Left cardiac atrium (tissue), 4 donors: ENCODE data around the gene MLST8. TPM values are rescaled to one million over a fixed set of nuclear protein-coding genes. Genes with fewer than 3 reads are reported as not detected.

Source experiments
- ATAC-seq, 2 donors: fragments of 200-7000 bp; cut with Tn5 transposase; one replicate each; pipeline ENCODE4 v1.9.1; 2020; ENCODE audit warnings: mild to moderate bottlenecking in 2 of 2, moderate library complexity in 2 of 2
- DNase-seq: peaks from one replicate; pipeline ENCODE4 v3.0.0-alpha.2; 2020
- intact Hi-C, 2 donors: fragments of 100-400 bp; cut with DNase I; formaldehyde crosslinking; loops; one replicate each; pipeline versions ENCODE4 v1.14.1 to v1.15.1; 2022 to 2023
- long read RNA-seq: library from polyadenylated mRNA; unstranded; transcript quantifications from one replicate; pipeline ENCODE4 v2.0.0, GENCODE V29; 2021
- total RNA-seq, 2 donors: library from RNA; stranded (reverse); fragmentation: NEBNext Ultra II Directional; extraction: Animal tissue kit (Norgen Biotek cat#: 25700); gene quantifications; one replicate each; pipeline ENCODE4 v1.2.1, GENCODE V29; 2021
- donor health status: DM: no; HTN: yes; CAD: no.
- donor health status: DM: no; HTN: yes; CAD: no; lungs with severe emphysema.
- donor health status: DM: yes; HTN: yes; CAD: no.
- donor health status: Dilated cardiomyopathy.

Gene MLST8, protein sequence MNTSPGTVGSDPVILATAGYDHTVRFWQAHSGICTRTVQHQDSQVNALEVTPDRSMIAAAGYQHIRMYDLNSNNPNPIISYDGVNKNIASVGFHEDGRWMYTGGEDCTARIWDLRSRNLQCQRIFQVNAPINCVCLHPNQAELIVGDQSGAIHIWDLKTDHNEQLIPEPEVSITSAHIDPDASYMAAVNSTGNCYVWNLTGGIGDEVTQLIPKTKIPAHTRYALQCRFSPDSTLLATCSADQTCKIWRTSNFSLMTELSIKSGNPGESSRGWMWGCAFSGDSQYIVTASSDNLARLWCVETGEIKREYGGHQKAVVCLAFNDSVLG
- total RNA-seq = 10 to 100 TPM; 24.9 to 26.9 TPM
- long read RNA-seq, transcript MLST8-215 (9 exons, 1,861 nt) = minor isoform, 6 of 53 reads
- long read RNA-seq, transcript MLST8-203 (9 exons, 1,691 nt) = minor isoform, 6 of 53 reads
- long read RNA-seq, transcript MLST8-232 (9 exons, 1,870 nt) = major isoform, 19 of 53 reads
- long read RNA-seq, partial matches to known transcripts = 6 of 53 reads
- long read RNA-seq, other reads (novel, unspliced or antisense) = 11 of 53 reads

DNA sequence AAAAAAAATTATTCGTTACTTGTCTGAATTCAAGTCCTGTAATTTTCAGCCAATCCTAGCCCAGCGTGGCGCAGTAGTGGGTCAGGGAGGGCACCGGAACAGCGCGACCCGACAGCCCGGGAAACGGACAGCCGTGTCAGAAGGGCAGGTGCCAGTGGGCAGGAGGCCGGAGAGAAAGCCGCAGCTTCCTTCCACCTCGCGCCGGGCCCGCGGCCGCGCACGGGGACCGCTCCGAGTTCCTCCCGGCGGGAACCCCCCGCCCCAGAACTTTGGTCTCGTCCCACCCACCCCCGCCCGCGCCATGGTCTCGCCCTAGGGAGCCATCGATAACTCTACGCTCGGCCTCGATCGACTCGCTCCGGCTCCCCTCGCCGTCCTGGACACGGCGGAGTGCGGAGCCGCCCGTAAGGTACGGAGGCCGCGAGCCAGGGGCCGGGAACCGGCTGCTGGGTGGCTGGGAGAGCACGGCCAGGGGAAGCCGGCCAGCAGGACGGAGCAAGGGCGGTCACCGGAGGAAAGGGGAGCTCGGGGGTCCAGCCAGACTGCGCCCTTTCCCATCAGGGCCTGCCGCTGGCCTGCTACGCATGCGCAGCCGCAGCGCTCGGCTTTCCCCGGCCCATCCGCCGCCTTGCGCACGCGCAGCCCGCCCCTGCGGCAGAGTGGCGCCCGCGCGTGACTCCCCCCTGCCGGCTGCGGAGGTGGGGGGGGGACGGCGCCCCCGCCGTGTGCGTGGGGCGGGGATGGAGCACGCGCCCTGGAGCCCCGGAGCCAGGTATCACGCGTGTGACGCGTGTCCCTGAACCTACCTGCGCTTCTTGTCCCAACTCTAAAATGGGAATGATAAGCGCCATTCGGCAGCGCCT, at the start of gene MLST8:
Gene MLST8 (plus strand): TSS at position 351 of the 863 bp plus-strand sequence. CDS start 632 bp downstream, outside the sequence.
- DNase-seq = peak; percentile 90
- peak; percentile 86 for ATAC-seq
- intact Hi-C loops = no loop called here

DNA sequence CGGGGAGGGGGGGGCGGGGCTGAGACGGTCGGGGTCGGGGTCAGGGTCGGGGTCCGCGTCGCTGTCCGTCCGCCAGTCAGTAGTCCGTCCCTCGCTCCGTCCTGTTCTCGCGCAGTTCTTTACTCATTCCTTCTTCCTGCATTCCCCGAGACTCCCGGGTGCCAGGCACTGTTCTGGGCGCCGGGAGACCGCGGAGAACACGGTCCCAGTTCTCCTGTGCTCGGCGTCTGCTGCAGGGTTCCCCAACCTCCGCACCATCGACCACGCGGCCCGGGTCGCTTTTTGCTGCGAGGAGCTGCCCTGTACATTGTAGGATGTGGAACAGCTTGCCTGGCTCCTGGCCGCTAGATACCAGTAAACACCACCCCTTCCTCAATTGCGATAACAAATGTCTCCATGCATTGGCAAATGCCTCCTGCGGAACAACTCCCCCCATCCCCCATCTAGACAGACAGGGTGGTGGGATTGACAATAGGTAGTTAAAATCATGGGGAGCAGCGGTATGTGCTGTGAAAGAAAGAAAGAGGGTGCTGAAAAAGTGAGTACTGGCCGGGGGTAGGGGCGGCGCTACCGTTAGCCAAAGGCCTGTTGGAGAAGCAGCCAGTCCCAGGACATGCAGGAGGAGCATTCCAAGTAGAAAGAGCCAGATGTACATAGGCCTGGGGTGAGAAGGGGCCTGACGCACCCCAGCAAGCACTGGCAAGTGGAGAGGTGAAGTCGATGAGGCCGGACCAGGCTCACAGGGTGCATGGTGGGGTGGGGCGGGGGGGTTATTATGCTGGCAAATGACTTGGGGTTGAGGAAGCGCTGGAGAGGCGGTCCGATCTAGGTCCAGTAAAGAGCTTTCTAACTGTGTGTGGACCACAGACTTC, 49.0 kb upstream of the MLST8 start:
- intact Hi-C loops = loop anchor here in 1 of 2 donors (5.0 kb wide), 1 partner anchor 56 kb away; the partner anchor contains the start of genes BRICD5 and PGP
- ATAC-seq = no peak
- DNase-seq = no peak

DNA sequence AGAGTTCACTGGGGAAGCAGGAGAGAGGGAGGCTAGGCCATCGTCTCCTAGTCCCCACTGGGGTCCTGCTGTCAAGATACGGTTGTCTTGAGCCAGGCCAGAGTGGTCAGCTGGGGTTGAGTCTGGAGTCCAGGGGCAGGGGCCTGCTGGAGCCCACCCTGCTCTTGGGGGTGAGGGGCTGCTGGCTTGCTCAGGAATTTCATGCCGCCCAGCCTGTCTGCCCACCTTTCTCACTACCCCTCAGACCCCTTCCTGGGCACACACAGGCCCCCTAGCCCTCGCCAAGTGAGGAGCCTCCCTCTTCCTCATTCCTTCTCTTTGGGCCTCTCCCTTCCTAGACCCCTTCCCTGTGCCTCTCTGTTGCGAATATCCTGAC, 48.4 kb upstream of the MLST8 start:
- intact Hi-C loops = loop anchor here in 1 of 2 donors (5.0 kb wide), 1 partner anchor 55 kb away; the partner anchor contains the start of genes BRICD5 and PGP
- DNase-seq (no peak), ATAC-seq (no peak)

DNA sequence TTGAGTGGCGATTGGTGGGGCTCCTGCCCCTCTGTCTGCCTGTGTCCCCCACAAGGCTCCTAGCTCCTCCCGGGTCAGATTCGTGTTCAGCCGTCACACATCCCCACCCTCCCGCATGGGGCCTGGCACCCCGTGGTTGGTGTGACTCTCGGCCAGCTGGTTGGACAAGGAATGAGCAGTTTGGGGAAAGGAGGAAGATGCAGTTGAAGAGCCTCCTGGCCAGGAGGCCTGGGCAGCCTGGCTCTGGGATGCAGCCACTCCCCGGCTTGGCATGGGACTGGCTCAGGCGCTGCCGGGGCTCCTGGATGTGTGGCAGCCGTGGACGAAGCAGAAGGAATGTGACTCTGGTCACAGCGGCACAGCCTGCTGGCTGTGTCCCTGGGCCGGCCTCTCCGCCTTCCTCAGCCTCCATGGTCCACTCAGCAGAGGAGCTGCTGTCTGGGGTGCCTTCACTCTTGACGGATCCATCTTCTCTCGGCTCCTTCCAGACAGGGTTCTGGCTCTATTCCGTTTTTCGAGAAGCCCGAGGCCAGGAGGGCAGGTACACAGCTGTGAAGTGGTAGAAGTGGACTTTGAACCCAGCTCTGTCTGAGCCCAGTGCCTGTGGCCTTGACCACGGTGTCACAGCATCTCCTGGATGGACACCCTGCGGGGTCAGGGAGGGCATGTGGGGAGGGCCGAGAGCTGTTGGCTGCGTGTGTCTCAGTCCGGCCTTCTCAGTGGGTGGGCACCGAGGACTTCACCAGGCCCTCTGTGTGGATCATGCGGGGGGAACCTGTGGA, 47.6 kb upstream of the MLST8 start:
- DNase-seq = no peak

DNA sequence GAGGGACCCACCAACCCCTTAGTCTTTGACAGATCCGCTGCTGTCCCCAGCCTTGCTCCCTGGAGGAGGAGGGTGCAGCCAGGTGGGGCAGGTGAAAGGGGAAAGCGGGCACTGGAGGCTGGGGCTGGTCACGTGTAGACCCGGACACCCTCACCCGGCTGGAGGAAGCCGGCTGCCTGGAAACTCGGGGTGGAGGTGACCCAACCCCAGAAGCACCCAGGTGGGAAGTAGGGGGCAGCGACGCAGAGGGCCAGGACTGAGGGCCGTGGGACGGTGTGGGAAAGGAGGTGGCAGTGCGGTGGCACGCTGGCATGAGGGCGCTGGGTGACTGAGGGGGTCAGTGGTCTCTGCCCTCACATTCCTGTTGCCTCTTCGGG, 47.0 kb upstream of the MLST8 start:
- ATAC-seq (no peak), DNase-seq (no peak)
- intact Hi-C loops = loop anchor here in 1 of 2 donors (5.0 kb wide), 1 partner anchor 54 kb away; the partner anchor contains the start of genes BRICD5 and PGP

More for the DNA sequence above, 47.6 kb upstream of the MLST8 start:
- intact Hi-C loops = loop anchor here in 1 of 2 donors (5.0 kb wide), 1 partner anchor 55 kb away; the partner anchor contains the start of genes BRICD5 and PGP
- ATAC-seq = no peak

DNA sequence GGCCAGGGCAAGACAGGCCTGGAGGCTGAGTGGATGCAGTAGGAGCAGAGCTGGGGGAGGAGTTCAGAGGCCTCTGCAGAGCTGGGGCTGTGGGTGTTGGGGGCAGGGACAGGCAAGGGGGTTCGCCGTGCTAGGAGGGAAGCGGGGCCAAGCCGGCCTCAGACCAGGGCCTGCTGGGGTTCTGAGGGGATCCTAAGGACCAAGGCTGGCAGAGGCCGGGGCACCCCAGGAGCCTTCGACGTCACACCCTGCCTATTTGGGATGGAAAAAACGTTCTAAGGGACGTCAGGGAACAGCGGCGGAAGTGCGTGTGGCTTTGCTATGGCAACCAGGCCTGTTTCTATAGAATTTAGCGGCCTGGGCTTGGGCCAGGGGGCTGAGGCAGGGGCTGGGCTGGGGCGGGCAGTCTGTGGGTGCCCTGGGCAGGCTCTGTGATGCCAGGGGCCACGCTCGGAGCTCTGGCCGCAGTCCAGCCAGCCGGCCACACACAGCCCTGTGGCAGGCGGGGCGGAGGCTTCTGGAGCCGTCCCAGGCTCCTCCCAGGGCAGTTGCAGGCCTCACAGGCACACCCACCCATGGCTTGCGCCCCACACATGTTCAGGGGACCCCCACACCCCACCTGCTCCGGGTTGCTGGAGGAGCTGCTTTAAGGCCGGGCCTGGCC, 45.9 kb upstream of the MLST8 start:
- ATAC-seq (peak in 1 of 2 donors; percentile 5), DNase-seq (peak; percentile 75)
- intact Hi-C loops = loop anchor here in 1 of 2 donors (5.0 kb wide), 1 partner anchor 53 kb away; the partner anchor contains the start of genes BRICD5 and PGP

DNA sequence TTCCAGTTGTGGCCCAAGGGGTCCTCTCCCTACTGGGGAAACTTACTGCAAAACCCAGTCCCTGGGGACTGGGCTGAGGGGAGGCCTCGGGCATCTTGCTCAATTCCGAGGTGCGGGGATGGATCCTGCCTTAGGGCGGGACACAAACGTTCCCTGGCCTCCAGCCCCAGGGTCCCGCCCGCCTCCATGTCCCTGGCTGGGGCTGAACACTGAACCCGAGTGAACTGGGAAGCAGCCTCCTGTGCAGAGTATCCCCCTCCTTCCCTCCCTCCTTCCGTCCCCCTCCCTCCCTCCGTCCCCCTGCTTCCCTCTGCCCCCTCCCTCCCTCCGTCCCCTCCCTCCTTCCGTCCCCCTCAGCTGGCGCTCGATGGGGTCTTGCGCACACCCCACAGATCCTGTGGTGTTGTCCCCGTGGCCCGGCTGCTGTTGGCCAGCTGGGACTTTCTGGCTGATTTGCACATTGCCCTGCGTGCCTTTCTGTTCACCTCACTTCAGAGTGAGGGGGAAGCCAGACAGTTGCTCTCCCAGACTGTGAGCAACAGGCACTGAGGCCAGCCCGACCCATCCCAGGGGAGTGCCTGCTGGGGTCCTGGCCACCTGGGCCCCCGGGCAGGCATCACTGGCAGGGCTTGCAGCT, 44.2 kb upstream of the MLST8 start:
- DNase-seq (peak; percentile 70), ATAC-seq (peak; percentile 31 to 48)
- intact Hi-C loops = no loop called here

DNA sequence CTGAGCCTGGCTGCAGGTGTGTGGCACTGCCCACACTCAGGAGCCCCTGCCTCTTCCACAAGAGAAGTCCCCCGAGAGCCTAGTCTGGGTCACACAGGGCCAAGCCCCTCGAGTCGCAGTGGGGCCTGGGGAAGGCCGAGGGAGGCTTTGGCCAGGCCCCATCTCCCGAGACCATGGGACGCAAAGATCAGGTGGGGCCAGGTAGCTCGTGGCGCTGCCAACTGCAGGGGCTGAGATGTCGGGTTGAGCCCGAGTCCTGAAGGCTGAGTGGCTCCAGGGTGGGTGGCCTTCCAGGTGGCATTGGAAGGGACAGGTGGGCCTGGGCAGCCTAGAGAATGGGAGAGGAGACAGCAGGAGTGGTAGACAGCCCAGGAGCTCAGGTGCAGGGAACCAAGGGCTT, 43.3 kb upstream of the MLST8 start:
- no peak for ATAC-seq
- DNase-seq = no peak
- intact Hi-C loops = no loop called here

DNA sequence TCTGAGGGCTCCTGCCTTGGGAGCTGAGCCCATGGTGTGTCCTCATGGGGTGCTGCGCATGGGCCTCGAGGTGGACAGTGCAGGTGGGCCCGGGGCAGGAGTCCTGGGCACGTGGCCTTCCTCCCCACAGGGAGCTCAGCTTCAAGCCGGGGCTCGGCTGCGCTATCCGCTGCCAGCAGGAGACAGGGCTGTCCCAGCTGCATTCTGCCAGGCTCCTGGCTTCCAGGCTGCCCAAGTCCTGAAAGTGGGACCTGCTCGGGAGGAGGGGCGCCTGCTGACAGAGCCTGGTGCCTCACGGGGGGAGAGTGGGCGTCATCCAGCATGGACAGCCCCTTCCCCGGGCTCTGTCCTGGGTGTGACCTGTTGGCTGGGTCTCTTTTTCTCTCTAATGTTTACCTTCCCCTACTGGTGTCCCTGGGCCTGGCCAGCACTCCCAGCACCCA, 42.6 kb upstream of the MLST8 start:
- no peak for DNase-seq
- no peak for ATAC-seq
- intact Hi-C loops = no loop called here

DNA sequence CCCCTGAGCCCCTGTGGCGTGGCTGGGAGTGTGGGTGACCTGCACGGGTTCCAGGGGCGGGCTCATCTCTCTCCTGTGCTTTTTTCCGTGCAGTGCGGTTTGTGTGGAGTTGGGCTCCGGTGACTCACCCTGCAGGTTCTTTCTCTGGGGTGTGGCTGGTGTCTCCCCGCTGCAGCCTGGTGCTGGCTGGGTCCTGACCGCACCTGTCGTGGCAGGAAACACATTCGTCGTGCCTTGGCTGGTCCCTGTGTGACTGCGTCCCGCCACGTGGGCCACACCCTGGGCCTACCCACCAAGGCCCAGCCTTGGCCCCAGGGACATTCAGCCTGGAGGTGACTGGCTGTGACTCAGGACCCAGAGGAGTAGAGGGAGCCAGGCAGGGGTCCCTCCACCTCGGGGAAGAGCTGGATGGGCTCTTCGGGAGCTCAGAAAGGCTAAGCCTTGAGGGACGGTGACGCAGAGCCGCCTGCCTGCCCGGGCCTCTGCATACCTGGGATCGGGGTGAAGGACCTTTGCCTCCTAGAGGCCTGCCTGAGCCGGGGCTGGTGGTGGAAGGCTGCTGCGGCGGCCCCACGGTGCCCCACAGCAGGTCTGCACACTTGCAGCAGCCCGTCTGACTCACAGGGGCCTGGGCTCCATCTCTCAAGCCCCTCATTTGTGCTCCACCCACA, 41.9 kb upstream of the MLST8 start:
- DNase-seq (no peak), ATAC-seq (no peak)
- intact Hi-C loops = no loop called here

DNA sequence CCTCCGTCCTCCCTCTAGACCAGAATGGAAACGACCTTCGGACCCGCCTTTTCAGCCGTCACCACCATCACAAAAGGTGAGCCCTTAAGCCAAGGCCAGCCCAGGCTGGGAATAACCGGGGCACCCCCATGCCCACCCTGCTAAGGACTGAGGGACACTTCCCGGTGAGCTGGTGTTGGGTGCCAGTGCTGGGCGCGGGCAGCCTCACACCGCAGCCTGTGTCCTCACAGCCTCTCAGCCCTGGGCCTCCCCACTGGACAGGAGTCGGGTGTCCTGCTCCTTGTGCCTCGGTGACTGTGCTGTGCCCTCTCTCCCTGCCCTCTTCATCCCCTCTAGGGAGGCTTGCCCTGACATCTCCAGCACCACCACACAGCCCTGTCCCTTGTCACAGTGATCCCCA, 39.4 kb upstream of the MLST8 start:
- intact Hi-C loops = no loop called here
- ATAC-seq (no peak), DNase-seq (no peak)

DNA sequence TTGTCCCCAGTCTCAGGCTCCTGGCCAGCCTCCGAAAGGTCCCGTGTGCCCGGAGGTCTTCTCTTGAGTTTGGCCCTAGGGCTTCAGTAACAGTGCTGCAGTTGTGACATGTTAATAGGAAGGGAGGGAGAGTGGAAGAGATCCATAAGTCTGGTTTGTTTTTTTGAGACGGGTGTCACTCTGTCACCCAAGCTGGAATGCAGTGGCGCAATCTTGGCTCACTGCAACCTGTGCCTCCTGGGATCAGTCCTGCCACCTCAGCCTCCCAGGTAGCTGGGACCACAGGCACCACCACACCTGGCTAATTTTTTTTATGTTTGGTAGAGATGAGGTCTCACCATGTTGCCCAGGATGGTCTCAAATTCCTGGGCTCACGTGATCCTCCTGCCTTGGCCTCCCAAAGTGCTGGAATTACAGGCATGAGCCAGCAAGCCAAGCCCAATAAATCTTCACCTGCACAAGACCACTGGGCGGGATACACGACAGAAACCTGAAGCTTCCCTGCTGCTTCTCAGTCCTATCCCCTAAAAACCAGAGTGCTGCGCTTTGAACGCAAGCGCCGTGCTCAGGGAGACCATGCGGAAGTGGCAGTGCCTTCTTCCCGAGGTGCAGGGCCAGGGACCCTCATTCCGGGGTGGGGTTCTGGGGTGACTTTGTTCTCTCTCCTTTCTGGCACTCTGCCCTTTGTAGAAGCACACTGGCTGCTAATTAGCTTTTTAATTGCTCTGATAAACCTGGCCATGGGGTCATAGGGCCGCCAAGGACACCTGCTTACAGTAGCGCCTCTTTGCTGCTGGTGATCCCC, 38.8 kb upstream of the MLST8 start:
- no peak for ATAC-seq

DNA sequence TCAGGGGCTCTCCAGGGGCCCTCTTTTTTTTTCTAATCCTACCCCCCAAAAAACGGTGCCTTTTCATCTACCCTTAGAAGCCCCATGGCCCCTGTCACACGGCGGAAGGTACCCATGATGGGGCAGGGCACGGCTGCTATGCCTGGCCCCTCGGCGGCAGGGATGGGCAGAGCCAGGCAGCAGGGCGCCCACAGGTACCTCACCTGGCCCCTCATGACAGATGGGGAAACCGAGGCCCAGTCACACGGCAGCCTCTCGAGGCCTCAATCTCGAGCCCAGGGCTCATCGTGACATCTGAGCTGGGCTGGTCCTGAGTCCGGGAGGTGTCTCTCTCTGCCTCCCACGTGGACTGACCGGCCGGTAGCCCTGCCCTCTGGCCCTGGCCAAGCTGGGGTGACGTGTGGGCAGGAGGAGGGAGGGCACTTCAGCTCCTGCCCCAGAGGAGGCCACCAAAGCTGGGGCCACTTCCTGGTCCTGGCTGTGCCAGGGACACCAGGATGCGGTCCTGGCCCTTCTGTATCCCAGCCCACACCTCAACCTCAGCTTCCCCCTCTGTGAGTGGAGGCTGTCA, 38.1 kb upstream of the MLST8 start:
- no peak for ATAC-seq

More for the DNA sequence above, 38.8 kb upstream of the MLST8 start:
- no peak for DNase-seq
- intact Hi-C loops = no loop called here

DNA sequence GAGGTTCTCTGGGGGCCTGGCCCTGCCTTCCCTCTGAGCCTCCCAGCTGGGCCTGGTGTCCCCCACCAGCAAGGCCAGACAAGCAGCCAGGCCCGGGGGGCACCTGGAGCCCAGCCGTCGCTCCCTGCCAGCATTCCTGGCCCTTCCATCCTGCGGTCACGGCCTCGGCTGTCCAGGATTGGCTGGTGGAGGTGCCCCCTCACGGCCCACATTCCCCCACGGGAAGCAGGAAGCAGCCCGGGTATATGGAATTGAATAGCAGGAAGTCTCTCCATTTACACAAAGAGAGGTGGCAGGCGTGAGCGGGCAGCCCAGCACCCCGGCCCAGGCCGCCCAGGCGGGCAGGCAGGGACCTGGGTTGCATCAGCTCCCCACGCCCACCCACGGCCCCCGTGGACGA, 35.2 kb upstream of the MLST8 start:
- intact Hi-C loops = no loop called here
- ATAC-seq (peak; percentile 6 to 58), DNase-seq (no peak)

More for the DNA sequence above, 38.1 kb upstream of the MLST8 start:
- intact Hi-C loops = no loop called here
- DNase-seq = no peak
